DMS53 treated with DMSO at 0.1 percent for 48 hours (cell line): Measurements from ENCODE around the gene MRPL23.

ENCODE experiments used
- DNase-seq: peaks from one replicate; lab custom pipeline; 2025; ENCODE audit not compliant: unreplicated experiment; lab: John Stamatoyannopoulos, UW

The MRPL23 gene

DNA sequence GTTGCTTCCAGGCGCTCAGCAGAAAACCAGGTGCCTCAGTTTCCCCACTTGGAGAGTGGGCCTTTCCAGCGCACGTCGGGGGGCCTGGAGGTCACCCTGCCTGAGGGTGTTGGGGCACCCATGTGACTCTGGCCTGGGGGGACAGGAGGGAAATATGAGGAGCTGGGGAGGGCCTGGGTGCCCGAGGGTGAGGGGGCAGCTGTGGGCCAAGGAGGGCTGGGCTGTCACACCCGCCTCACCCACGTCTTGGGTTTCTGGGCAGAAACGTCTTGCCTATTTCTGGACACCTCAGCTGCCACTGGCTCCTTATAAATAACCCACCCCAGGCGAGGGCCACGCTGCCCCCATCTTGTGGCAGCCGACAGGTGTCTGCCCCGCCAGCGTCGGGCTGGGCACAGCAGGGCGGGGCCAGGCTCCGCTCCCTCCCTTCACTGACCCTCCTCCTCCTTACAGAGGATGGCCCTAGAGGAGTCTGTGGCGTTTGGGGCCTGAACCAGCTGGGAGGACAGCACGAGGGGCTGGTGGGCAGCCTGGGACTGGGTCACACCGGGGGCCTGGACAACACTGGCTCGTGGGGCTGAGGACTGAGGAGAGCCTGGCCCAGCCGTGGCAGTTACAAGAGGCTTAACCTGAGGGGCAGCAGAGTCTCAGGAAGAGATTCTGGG, 26.1 kb upstream of the MRPL23 start:
- DNase-seq, result no peak

DNA sequence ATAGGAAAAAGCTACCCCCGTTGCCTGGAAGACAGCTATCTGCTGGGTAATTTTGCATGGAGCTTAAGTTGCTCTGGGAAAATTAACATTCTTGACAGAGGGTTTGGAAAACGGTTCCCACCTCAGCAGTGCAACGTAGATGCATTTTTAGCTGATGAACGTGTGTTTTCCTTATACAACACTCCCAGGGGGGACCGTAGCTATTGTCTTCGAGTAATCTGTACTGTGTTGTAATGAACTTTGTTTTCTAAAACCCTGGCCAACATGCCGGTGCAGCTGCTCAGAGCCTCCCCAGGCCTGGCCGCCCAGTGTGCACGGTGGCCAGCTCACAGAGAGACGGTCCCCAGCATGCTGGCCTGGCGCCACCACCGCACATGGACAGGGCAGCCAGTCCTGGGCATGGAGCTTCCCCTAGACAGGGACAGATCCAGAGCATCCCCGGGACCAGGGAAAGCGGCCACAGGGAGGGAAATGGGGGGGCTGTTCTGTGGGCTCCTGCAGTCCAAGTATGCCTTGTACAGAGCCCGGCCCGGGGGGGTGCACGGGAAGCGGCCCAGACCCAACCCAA, 25.5 kb upstream of the MRPL23 start:
- no peak for DNase-seq

DNA sequence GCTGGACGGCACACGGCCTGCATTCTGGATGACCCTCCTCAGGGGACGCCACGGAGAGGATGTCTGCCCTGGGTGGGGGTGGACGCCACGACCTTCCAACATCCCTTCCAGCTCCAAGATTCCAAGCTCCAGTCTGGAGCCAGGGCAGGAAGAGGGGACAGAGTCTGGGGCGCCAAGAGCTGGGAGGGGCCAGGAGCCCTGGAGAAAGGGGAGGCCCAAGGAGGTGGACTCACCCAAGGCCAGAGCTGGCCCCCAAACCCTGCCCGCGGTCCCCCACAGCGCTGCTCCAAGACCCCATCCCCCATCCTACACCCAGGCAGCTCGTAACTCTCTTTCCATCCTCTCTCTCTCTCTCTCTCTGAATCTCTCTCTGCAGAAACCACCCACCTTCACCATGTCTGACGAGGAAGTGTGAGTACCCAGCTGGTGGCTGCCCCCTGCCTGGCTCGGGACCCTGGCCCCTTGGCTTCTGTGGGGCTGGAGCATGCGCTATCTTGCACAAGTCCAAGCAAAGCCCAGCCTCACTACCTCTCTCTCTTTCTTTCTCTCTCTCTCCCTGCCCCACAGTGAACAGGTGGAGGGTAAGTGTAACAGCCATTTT, 24.6 kb upstream of the MRPL23 start:
- DNase-seq, result no peak

DNA sequence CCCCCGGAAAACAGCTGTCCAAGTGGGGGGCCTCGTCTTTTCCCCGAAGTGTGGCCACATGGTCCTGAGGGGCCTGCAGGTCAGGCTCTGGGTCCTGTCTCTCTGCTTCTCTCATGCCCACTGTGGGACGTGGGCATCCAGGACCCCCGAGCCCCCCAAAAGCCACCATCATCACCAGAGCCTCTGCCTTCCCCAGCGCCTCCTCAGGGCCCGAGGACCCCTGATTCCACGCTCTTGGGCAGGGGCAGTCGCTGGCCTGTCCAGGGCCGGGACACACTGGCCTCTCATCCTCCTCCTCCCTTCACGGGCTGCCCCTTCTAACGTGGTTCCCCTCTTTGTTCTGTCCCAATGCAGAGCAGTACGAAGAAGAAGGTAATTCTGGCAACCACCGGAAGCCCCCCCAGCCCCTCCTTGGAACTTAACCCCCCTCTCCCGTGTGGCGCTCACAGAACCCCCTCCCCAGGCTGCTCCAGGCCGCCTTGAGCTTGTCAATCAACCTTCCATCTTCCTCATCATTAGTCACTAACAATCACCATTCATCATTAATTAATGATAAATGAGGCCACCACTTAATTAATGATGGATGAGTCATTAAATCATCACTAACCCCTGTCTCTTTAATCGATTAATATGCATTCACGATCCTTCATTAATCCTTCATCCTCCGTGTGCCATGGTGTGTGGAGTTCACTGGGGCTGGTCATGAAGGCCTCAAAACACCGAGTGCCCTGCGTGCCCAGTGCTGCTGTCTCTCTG, 23.8 kb upstream of the MRPL23 start:
- DNase-seq, result no peak

DNA sequence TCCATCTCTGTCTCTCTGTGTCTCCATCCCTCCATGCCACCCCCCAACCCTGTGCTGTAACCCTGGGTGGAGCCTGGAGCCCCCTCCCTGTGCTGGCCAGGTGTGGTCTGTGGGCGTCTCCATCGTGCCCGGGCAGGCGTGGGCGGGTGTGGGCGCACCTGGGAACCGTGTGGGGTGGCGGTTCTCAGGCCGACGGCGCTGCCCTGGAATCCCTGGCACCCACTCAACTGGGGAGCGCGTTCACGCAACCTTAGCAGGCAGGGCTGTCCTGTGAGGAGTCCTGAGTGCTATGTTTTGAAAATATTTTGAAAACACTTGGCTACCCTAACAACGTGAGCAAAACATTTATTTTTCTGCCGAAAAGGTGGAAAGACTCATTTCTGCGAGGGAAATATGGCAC, 23.0 kb upstream of the MRPL23 start:
- DNase-seq, result no peak

DNA sequence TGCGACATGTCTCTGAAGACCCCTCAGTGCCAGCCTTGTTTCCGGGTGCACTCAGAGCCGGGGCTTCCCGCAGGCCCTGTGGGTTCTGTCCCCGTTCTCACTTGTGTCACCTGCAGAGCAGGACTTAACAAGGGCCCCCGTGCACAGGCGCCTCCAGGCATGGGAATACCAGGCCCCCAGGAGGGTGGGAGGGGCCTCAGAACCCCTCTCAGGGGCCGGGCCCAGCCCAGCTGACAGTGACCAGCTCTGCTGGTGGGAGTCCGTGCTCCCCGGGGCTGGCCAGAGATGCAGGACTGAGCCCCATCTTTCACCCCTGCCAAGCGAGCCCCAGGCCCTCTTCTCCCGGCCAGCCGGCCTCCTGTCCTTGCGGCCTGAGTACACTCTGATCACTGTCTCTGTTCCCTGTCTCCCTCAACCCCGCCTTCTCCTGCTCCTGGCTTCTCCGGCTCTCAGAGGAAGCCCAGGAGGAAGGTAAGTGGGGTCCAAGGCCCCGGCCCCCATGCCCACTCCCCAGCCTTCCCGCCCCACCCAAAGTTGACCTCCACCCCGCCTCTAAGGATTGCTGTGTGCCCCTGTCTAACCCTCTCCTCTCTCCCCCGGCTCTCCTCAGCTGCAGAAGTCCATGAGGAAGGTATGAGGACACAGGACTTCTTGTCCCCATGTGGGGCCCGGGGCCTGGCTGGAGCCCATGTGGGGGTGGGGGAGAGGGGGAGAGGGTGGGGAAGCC, 22.3 kb upstream of the MRPL23 start:
- DNase-seq, result no peak

DNA sequence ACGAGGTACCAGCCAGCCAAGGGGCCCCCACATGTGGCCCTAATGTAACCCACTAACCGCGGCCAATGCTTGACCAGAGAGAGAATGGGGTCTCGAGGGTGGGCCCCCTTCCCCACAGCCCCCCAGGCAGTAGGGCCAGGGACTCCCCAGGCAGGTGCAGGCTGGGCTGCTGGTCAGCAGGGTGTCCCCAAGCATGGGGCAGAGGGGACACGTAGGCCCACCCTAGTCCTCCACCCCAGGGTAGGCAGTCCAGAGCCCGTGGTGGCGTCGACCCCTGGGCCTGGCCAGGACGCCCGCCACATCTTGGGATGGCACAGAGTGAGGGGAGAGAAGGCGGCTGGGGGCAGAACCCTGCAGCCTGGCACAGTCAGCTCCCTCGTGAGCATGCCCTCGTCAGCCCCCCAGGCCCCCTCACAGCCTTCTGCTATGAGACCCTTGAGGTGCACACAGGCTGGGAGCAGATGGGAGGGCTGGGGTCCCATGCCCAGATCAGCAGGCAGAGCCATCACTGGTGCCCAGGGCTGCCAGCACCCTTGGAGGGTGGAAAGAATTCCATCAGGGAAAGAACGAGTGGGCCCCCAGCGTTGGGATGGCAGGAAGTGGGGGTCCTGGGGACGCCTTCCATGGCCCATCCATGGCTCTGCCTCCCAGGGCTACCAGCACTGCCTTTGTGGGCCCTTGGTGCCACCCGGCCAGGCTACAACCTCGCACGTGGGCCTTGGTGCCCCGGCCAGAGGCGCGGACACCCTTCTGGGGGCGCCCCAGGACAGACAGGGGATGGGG, 21.6 kb upstream of the MRPL23 start:
- no peak for DNase-seq

DNA sequence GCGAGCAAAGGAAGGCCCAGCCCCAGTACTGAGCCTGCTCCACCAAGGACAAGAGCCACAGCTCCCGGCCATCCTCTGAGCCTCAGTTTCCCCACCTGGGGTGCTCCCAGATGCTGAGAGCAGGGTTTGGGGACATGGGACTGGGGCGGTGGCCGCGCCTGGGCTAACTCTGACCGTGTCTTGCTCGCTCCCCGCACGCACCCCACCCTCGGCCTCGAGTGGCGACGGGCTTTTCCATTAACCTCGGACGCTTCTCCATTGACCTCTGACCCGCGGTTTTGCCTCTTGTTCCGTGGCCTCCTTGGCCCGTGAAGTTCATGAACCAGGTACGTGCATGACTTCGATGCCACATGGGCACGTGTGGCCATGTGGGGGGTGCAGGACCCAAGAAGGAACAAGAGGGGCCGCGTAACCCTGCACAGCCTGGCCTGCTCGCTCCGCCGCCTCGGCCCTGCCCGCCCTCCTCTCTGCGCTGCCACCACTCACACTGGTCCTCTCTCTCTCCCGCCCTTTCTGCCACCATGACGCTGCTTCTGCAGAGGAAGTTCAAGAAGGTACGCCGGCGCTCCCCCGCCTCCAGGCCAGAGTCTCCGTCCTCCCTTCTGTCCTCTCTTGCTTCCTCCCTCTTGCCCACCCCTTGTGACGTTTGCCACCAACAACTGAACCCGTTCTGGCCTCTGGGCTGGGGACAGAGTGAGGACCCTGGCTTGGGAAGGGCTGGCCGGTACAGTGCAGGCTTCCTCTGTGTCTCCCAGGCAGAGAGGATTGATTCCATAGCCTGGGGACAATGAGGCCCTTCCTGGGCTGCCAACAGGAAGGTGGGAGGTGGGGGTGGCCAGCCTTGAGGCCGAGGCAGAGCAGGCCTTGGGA, 20.7 kb upstream of the MRPL23 start:
- DNase-seq, result no peak

DNA sequence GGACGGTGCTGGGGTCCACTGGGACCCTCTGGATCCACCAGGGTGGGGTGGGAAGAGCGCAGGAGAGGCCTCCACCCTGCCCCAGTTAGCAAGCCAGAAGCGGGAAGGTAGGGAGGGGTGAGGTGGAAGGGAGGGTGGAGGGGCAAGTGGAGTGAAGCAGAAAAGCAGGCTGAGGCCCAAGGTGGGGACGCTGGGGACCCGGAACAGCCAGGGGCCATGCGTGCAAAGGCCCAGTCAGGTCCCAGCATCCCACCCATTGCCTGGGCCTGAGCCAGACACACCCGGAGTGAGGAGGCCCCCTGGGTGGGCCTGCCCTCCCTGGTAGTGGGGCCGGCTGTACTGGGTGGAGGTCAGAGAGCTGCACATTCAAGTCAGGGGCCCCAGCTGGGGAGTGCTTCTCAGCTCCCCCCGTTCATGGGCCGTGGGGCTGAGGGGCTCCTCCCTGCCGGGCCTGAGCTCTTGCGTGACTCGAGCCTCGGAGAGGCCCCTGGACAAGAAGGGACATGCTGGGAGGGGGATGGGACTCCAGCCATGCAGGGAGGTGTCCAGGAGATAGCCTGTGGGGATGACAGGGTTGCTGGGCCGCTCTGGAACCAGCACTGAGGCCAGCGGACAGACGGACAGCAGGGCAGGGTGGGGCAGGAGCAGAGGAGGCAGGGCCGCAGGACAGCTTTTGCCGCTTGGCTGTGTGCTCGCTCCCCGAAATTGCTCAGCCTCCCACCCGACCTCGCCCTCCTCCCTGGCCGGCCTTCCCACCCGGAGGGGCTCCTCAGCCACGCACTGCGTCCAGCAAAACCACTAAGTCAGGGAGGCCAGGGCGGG, 19.9 kb upstream of the MRPL23 start:
- DNase-seq, result no peak

DNA sequence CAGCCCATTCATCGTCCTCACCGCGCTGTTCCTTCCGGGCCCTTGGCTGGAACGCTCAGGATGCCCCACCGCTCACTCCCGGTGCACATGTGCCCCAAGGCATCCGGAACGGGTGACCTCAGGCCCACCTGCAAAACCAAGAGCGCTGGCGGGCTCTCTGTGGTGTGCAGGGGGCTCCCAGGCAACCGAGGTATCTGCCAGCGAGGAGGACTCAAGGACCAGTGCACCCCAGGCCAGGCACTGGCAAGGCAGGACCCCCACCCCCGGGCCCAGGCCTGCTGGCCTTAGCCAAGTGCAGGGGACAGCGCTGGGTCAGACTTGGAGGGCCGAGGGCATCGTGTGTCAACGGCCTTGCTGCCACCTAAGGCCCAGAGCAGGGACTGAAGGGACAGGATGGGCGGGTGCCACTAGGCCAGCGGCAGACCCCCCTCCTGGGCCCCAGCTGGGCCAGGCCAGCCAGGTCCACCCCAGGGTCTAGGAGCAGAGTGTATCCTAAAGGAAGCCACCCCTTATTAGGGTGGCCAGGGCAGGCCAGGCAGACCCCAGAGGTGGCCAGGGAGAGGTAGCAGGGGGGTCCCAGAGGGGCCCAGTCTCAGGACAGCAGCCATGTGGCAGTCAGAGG, 19.2 kb upstream of the MRPL23 start:
- no peak for DNase-seq

DNA sequence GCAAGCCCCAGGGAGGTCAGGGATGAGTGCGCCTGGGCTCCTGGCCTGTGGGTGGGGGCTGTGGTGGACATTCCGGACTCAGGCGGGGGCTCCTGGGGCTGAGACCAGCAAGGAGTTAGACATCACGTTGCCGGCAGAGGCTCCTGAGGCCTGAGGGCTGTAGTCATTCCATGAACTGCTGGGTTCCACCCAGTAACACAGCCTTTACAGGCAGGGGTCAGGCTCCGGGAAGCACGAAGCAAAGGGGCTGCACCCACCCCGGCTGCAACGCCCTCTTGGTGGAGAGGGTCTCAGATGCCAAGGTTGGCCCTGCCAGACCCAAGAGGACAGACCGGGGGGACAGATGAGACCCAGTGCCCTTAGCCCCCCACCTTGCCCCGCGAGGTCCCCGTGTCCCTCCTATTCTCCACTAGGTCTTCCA, 18.7 kb upstream of the MRPL23 start:
- DNase-seq, result no peak

DNA sequence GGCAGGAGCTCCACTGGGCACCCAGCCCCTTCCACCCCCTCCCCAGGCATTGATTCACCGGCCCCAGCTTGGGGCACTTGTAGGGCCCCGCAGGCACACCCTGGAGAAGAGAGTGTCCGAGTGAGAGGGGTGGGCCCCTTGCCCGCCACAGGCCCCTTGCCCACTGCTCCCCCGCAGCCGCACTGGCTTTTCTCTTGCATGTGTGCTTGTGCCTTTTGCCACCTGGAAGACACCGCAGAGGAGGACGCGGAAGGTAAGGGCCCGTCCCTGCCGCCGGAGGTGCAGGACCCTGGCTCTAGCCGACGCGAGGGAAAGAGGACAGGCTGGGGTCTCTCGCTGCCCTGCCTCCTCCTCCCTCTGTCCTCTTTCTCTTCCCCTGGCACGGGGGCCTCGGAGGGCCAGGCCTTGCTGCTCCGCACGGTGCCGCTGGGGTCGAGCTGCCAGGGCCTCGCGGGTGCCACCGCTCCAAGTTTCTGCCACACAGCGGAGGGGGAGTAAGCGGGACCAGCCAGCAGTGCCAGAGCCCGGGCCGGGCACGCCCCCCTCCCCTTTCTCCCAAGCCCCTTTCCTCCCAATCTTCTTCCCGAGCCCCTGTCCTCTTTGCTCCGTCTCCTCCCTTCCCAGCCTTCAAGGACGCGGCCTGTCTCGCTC, 18.1 kb upstream of the MRPL23 start:
- no peak for DNase-seq

DNA sequence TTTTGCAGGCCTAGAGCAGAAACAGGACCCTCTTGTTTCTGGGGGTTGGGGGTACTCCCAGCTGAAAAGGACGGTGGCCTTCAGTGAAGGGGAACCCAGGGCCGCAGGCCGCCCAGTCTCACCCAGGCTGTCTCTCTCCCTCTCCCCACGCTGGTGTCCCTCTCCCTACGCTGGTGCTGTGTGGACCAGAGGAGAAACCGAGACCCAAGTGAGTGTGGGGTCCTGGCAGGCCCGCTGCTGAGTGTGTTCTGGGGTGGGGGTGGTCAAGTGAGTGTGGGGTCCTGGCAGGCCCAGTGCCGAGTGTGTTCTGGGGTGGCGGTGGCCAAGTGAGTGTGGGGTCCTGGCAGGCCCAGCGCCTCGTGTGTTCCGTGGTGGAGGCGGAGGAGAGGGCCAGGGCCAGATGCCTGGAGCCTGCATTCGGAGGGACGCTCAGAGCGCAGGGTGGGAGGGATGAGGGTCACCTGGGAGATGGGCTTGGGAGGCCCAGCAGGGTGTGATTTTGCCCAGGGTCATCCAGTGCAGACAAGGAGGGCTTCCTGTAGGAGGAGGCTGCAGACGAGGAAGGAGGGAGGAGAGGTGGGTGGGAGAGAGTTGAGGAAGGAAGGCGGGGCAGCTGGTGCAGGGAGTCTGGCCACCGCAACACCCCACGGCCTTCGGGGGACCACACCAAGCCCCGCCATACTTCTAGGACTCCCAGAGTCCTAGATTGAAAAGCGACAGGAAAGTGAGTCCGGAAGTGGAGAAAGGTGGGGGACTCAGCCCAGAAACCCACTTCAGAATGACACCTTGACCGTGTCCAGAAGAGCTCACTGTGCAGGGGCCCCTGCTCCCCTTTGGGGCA, 17.3 kb upstream of the MRPL23 start:
- no peak for DNase-seq

DNA sequence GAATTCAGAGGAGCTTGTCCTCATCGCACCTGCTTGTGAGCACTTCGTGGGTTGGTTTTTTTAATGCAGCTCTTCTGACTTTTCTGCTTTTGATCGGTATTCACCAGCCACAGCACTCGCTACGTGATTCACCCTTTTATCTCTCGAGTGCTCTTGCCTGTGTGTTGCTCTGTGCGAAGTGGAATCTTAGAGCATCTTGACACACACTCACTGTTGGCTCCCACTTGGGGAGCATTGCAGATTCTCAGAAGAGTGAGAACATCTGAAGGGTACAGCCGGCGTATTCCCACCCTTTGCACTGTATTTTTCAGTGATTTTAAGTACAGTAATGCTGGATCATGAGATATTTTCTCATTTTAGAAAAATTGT, 16.7 kb upstream of the MRPL23 start:
- DNase-seq, result no peak

DNA sequence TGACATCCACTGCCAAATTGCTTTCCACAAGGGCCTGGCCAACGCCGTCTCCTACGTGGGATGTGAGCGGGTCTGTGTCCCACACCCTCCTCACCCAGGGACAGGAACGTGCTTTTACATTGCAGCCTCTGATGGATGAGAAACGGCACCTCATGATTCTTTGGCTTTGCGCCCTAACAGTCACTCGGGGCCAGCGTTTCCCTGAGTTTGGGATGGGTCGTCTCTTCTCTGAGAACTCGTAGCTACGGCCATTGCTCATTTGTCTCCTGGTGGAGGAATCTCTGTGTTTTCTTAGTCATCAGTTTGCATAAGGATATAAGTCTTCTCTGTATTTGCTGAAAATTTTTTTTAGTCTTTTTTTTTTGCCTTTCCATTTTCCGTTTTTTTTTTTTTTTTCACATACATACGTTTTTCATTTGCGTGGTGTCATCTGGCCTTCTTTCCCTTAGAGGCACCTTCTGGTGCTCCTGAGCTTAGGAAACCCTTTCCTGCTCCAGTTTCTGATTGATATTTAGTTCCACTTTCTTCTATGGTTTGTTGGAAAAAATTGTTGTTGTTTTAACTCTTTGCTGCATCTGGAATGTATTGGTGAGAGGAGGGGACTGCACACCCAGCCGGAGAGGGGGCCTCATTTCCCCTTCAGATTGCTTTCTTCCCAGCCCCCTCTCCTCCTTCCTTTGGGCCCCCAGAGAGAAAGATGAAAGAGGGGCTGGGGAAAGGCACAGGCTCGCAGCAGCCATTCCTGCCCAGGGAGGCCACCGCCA, 15.6 kb upstream of the MRPL23 start:
- DNase-seq, result no peak

DNA sequence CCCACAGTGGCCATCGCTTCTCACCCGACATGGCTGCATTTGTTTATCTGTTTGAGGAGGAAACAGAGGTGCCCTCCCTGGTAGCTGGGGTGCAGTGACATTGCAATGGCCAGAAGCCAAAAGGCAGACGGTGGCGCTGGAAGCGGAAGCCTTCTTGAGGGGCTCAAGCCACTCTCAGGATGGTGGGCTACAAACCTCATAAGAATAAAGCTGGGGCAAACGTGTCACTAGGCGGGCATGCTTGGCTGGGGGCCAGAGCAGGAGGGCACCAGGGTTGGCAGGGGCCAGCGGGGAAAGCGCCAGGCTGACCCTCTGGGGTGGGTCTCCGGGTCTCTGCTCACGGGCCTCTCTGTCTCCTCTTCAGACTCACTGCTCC, 15.0 kb upstream of the MRPL23 start:
- DNase-seq, result no peak
